Vagina (tissue), 2 donors: ENCODE results near the gene NPAS2.

Experiments used
- POLR2AphosphoS5 ChIP-seq, 2 donors: sonication (generic); formaldehyde crosslinking; IDR thresholded peaks; one replicate each; pipeline ENCODE4 v1.9.0; 2017; ENCODE audit warnings: antibody characterized with exemption in 2 of 2, mild to moderate bottlenecking in 2 of 2, low read depth in 1 of 2; ENCODE audit not compliant: insufficient read depth in 1 of 2
- TF ChIP-seq, protein P1 (sequence below), 3 experiments: fragments of 450-650 bp in 2 of 3; fragments of 200-600 bp in 1 of 3; sonication (generic) in 1 of 3; IDR thresholded peaks; one replicate each; pipeline ENCODE4 v1.5.1; 2017 to 2019; ENCODE audit warnings: antibody characterized with exemption in 3 of 3, mild to moderate bottlenecking in 2 of 3, moderate library complexity in 2 of 3

DNA sequence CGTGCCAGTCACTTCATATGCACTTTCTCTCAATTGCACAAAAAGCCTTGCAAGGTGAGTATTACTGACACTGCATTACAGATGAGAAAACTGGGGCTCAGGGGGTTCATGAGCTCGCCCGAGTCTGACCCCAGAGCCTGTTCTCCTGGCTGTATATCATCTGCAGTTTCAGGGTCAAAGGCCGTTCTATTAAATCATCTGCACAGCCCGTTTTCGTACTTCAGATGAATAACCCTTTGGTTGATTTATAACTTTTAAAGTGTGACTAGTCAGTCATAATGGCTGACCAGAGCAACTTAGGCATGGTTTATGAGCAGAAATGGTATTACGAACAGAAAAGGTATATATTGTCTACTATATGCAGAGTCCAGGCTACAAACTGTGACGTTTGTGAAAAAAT is 35.3 kb upstream of the NPAS2 start:
- TF ChIP-seq POLR2AphosphoS5 (IDR thresholded peaks at IDR 0.05; ENCODE audit: insufficient read depth in 1 of 2, low read depth in 1 of 2), result no peak
- TF ChIP-seq, protein P1, sequence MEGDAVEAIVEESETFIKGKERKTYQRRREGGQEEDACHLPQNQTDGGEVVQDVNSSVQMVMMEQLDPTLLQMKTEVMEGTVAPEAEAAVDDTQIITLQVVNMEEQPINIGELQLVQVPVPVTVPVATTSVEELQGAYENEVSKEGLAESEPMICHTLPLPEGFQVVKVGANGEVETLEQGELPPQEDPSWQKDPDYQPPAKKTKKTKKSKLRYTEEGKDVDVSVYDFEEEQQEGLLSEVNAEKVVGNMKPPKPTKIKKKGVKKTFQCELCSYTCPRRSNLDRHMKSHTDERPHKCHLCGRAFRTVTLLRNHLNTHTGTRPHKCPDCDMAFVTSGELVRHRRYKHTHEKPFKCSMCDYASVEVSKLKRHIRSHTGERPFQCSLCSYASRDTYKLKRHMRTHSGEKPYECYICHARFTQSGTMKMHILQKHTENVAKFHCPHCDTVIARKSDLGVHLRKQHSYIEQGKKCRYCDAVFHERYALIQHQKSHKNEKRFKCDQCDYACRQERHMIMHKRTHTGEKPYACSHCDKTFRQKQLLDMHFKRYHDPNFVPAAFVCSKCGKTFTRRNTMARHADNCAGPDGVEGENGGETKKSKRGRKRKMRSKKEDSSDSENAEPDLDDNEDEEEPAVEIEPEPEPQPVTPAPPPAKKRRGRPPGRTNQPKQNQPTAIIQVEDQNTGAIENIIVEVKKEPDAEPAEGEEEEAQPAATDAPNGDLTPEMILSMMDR (IDR thresholded peaks at IDR 0.05), result no peak
